ENCODE results near the gene FBLN1.
"Not testable (repeated sequence)": the region's sequence is repeated elsewhere in the genome, so short reads cannot be mapped to it uniquely, and the experiment has no call there.

FBLN1 gene

DNA sequence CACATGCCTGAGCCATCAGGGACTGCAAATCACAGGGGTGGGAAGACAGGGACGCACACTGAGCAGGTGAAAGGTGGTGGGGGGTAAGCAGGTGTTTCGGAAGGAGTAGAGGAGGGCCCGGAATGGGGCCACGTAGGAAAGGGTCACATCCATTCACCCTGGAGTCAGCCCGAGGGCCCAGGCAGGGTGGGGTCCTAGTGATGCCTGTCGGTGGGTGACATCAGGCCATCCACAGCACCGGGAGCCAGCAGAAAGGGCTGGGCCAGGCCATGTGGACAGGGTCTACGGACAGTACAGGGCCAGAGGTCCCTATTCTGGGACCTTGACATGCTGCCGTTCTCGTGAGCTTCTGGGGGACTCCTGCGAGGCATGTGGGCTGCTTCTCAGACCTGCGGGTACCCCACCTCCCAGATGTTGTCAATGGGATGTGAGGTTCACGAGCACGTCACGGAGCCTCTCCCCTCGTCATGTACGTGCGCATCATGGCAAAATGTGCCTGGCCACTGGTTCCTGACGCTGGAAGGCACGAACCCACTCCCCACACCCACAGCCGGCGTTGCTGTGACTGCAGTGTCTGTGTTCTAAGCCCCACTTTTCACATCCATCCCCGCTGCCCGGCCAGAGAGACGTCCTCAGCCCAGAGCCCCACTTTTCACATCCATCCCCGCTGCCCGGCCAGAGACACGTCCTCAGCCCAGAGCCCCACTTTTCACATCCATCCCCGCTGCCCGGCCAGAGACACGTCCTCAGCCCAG lies 84.1 kb downstream of the FBLN1 start:
- no peak for DNase-seq

- no peak for DNase-seq
Observed at GRCh38 chr22:45587638-45588505, 85.2 kb downstream of the FBLN1 start.

GRCh38 chr22:45589556-45589955 lies 86.9 kb downstream of the FBLN1 start:
- no peak for DNase-seq

- no peak for DNase-seq
Observed at GRCh38 chr22:45590262-45590661, 87.6 kb downstream of the FBLN1 start.

- not testable (repeated sequence) for DNase-seq
Observed at GRCh38 chr22:45591633-45592213, 89.0 kb downstream of the FBLN1 start.

DNA sequence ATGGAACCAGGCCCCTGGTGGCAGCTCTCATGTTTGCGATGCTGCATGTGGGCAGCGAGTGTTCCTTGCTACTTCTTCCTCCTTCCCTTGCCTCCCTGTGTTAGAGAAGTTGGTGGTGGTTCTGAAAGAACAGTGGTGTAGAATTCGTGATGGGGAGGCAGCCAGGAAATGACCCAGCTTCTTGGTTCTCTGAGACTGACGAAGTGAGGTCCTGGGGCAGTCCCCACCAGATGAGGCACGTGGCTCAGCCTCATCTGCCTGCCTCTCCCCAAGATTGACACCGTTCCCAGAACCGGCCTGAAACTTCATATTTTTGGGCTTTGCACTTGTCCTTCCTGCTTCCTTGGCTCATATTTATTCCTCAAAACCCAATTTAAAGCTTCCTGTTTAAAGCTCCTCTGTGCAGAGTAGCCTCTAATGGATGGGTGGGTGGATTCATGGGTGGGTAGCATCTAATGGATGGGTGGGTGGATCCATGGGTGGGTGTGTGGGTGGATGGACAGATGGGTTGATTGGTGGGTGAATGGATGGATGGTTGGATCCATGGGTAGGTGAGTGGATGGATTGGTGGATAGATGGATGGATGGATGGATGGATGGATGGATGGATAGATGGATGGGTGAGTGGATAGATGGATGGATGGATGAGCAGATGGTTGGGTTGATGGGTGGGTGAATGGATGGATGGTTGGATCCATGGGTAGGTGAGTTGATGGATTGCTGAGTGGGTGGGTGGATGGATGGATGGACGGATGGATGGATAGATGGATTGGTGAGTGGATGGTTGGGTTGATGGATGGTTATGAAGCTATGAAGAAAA lies 91.6 kb downstream of the FBLN1 start:
- DNase-seq, result no peak

- DNase-seq, result no peak
Observed at GRCh38 chr22:45597460-45598192, 94.9 kb downstream of the FBLN1 start.

DNA sequence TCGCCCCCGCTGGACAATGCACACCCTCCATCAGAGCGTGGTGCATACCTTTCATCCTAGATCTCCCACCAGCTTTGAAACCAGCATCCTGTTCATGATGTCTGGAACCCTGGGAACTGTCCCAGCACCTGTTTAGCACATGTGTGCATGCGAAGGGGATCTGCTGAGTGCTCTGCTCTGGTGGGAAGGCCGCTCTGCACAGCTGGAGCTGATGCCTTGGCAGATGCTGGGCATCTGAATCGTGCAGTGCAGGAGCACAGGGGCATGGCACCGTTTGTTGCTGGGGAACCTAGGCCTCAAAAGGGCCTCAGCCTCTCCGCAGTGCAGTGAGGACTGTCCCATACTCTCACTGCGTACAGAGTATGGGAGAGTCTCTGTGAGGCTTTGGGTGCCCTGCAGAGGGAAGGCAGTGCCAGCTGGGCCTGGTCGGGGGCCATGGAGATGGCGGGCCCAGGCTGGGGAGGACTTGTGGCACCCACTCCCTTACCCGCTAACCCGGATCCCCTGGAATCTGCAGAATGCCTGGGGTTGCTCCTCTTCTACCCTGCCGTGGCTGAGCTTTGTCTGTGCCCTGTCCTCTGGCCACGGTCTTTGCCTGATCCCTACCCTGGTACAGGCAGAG lies 96.0 kb downstream of the FBLN1 start:
- no peak for DNase-seq

DNA sequence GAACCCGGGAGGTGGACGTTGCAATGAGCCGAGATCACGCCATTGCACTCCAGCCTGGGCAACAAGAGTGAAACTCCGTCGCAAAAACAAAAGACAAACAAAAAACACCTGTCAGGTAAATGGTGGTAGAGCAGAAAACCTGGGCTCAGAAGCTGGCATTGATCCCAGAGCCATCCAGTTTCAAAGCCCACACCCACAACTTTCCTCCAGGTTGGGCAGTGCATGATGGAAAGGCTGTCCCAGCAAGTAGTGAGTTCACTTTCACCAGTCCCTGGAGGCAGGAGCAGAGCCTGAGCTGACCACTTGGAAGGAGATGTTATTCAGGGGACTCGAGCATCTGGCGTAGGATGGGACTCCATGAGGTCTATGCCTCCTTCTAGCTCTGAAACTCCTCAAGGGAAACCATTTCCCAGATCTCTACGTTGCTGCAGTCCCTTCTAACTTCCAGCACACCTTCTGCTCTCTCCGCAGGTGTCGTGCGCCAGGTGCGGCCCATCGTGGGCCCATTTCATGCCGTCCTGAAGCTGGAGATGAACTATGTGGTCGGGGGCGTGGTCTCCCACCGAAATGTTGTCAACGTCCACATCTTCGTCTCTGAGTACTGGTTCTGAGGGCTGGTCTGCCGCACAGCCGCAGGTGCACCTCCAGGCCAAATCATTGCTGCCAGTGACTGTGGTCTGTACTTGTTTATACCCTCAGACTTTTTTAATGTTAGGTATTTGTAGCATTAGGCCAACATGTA lies 97.3 kb downstream of the FBLN1 start:
- DNase-seq, result no peak

- DNase-seq, result no peak
Observed at GRCh38 chr22:45600790-45601730, 98.4 kb downstream of the FBLN1 start.

- DNase-seq, result no peak
Observed at GRCh38 chr22:45602004-45602733, 99.5 kb downstream of the FBLN1 start.

DNA sequence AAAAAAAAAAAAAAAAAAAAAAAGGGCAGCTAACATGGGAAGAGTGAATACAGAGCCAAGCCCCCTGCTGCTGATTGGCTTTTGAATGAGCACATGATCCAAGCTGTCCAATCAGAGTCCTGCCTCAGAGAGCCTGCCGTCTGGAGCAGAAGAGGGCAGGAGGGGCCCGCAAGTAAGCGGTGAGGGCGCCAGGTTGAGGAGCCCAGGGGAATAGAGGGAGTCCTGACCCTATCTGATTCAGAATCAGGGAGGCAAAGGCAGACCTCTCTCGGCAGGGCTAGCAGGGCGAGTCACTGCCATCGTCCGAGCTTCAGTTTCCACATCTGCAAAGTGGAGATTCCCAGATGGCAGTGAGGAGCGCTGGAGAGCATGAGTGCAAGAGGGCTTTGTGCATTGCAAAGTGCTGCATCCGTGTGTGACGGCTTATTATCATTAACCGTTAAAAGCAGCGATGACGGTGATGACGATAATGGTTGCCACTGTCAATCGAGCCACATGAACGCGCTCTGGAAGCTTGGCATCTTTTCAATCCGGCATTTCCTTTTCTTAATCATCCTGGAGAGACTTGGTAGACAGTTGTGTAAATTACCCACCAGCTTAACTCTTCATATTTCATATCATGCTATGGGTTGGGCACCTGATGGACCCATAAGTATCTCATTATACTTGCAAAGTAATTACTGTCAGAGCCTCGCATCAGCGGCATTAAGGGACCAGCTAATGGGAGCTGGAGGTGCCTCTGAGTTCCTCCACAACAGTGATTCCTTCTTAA lies 100.3 kb downstream of the FBLN1 start:
- no peak for DNase-seq

GRCh38 chr22:45603619-45604018 lies 100.9 kb downstream of the FBLN1 start:
- no peak for DNase-seq

- not testable (repeated sequence) for DNase-seq
Observed at GRCh38 chr22:45608045-45608444, 105.4 kb downstream of the FBLN1 start.

- DNase-seq, result no peak
Observed at GRCh38 chr22:45608763-45609180, 106.1 kb downstream of the FBLN1 start.

DNA sequence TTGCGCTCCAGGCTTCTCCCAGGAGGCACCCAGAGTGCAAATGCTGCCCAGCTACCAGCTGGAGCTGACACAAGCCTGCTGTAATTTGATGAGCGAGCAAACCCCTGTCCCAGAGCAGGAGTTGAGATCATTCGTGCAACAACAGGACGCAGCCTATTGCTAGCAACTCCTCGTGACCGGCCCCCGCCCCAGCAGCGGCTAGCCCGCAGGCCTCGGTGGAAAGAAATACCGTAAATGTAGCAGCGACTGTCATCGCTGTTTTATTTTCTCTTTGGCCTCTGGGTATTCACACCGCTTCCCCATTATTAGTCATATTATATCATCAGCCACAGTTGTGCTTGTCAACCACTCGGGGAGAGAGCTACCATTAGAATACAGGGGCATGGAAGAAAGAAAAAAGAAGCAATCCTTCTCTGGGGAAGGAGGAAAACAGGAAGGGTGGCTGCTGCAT lies 109.8 kb downstream of the FBLN1 start:
- DNase-seq, result no peak

DNA sequence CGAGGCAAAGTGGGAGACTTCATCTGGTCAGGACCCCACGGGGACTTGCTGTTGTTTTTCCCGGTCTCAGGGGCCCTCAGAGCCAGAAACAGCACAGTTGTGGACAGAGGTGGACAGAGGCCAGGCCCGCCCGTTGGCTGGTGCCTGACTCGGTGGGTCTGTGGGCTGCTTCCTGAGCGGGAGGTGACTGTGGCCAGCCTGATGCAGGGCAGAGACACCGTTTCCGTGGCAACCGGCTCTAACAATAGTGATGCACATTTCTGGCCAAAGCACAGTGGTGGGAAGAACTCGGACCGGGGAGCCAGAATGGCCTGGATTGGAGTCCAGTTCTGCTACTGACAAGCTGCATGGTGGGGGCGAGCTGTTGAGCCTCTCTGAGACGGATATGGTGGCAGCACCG lies 110.3 kb downstream of the FBLN1 start:
- DNase-seq, result no peak

DNA sequence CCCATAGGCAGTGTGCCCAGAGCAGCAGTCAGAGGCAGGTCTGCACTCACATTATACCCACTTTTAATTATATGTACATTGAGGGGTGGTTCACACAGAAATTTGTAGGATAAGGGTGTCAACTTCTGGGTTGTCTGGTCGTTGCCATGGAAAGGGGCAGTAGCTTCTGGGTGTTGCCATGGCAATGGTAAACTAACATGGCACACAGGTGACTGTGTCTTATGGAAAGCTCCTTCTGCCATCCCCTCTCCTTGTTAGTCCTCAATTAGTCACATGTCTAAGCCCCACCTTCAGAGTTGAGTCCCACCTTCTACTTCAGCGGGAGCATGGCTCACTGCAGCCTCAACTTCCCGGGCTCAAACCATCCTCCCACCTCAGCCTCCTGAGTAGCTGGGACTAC lies 112.7 kb downstream of the FBLN1 start:
- no peak for DNase-seq

All from GF-D8 (cell line).